Esophagus squamous epithelium (tissue), 5 donors: ENCODE results near the gene GRB14. TPM values are rescaled to one million over a fixed set of nuclear protein-coding genes. Genes with fewer than 3 reads are reported as not detected.

Source experiments
- DNase-seq: peaks from one replicate; lab custom pipeline; 2025; lab: John Stamatoyannopoulos, UW
- H3K27ac ChIP-seq, 4 donors: fragments of 200-600 bp; sonication (generic); one replicate each; pipeline ENCODE4 v1.5.1; 2016 to 2019; ENCODE audit warnings: mild to moderate bottlenecking in 1 of 4
- H3K27me3 ChIP-seq, 4 donors: fragments of 200-600 bp; sonication (generic); 1 replicate in 3 of 4; 2 replicates in 1 of 4; pipeline versions ENCODE4 v1.5.1 to v1.6.0; 2017 to 2021; ENCODE audit warnings: antibody characterized with exemption in 1 of 4
- H3K36me3 ChIP-seq, 3 donors: fragments of 200-600 bp; sonication (generic); one replicate each; pipeline ENCODE4 v1.5.1; 2016 to 2019
- H3K4me1 ChIP-seq, 3 donors: fragments of 200-600 bp; sonication (generic); one replicate each; pipeline ENCODE4 v1.5.1; 2017 to 2019
- H3K4me3 ChIP-seq, 4 donors: fragments of 200-600 bp; sonication (generic); 1 replicate in 3 of 4; 2 replicates in 1 of 4; pipeline ENCODE4 v1.5.1; 2016 to 2019; ENCODE audit warnings: mild to moderate bottlenecking in 2 of 4, moderate library complexity in 1 of 4
- H3K9me3 ChIP-seq, 3 donors: fragments of 200-600 bp; sonication (generic); one replicate each; pipeline ENCODE4 v1.5.1; 2016 to 2019
- CTCF ChIP-seq, 6 experiments: fragments of 450-650 bp in 4 of 6; fragments of 200-600 bp in 2 of 6; sonication (generic) in 2 of 6; IDR thresholded peaks; one replicate each; pipeline ENCODE4 v1.5.1; 2016 to 2019; ENCODE audit warnings: antibody characterized with exemption in 6 of 6, mild to moderate bottlenecking in 4 of 6, moderate library complexity in 4 of 6
- POLR2A ChIP-seq, 4 donors: fragments of 450-650 bp; IDR thresholded peaks; one replicate each; pipeline ENCODE4 v1.6.1; 2017; ENCODE audit warnings: antibody characterized with exemption in 4 of 4, mild to moderate bottlenecking in 4 of 4, moderate library complexity in 3 of 4
- WGBS, 2 donors: methylation state at CpG; one replicate each; pipeline ENCODE4 v1.1.5; 2018; 5-methylcytosine and 5-hydroxymethylcytosine counted together
- intact Hi-C: fragments of 100-400 bp; cut with DNase I; formaldehyde crosslinking; loops from one replicate; pipeline ENCODE4 v1.15.0; 2022
- total RNA-seq, 4 donors: library from RNA; depleted of rRNA; stranded (reverse); fragments of >200 nt; gene quantifications; one replicate each; pipeline ENCODE4 v1.1.0, GENCODE V29; 2016
- donor health status: DM: yes; HTN: yes; CAD: no.

GRB14 gene
- total RNA-seq, 4 donors from 2014 or later: 0.31 to 2.5 (median 1.2) TPM; not detected in 1

- no peak for TF ChIP-seq POLR2A (IDR thresholded peaks at IDR 0.05)
- TF ChIP-seq CTCF (IDR thresholded peaks at IDR 0.05): no peak
- DNase-seq: no peak
- Histone ChIP-seq H3K36me3 (no peaks in the 10 kb centered on the region), H3K9me3 (no peaks in the 10 kb centered on the region), H3K4me3 (no peak overlapping the region), H3K4me1 (no peaks in the 10 kb centered on the region), H3K27ac (no peak overlapping the region), H3K27me3 (no peaks in the 10 kb centered on the region)
- intact Hi-C loops: no loop called here
- WGBS, 2 donors: 68 to 71% methylated on average over 5 of the region's 5 CpGs
These were observed 85.8 kb downstream of the GRB14 start for GRCh38 chr2:164535280-164536025.

- Histone ChIP-seq H3K27ac (no peak overlapping the region), H3K4me1 (no peaks in the 10 kb centered on the region), H3K36me3 (no peaks in the 10 kb centered on the region), H3K9me3 (no peaks in the 10 kb centered on the region), H3K27me3 (no peaks in the 10 kb centered on the region), H3K4me3 (no peak overlapping the region)
- no peak for TF ChIP-seq CTCF (IDR thresholded peaks at IDR 0.05)
- no peak for TF ChIP-seq POLR2A (IDR thresholded peaks at IDR 0.05)
- 87 to 94% methylated on average over 1 of the region's 1 CpG for WGBS, 2 donors
- no peak for DNase-seq
- intact Hi-C loops: no loop called here
These were observed 90.8 kb downstream of the GRB14 start for GRCh38 chr2:164530464-164530863.

DNA sequence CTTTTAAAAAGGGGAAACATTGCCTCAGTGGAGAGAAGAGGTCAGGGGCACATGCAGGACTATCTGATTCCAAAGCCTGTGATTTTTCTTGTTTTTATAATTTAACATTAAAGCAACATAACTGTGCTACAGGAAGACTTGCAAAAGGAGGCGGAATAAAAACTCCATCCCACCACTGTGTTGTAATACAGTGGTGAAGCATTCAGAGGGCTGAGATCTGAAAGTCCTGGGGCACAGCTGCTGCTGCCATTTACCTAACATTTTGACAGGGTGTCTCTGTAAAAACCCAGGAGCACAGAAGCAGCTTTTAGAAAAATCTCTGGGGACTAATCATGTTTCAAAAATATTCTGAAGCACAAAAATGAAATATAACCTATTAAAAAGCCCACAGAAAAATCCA, 97.6 kb downstream of the GRB14 start:
- H3K4me1 ChIP-seq: no peaks in the 10 kb centered on the region

GRCh38 chr2:164523009-164523408, 98.3 kb downstream of the GRB14 start:
- no peaks in the 10 kb centered on the region for H3K36me3 ChIP-seq
- intact Hi-C loops: no loop called here
- DNase-seq: no peak
- no peak overlapping the region for H3K27ac ChIP-seq
- WGBS, 2 donors: 59 to 62% methylated on average over 3 of the region's 3 CpGs
- TF ChIP-seq CTCF (IDR thresholded peaks at IDR 0.05) (no peak), POLR2A (IDR thresholded peaks at IDR 0.05) (no peak)
- no peak overlapping the region for H3K4me3 ChIP-seq
- H3K4me1 ChIP-seq: no peaks in the 10 kb centered on the region
- no peaks in the 10 kb centered on the region for H3K9me3 ChIP-seq
- H3K27me3 ChIP-seq: no peaks in the 10 kb centered on the region

More for the DNA sequence above, 97.6 kb downstream of the GRB14 start:
- Histone ChIP-seq H3K9me3 (no peaks in the 10 kb centered on the region), H3K27ac (no peak overlapping the region), H3K27me3 (no peaks in the 10 kb centered on the region), H3K36me3 (no peaks in the 10 kb centered on the region), H3K4me3 (no peak overlapping the region)
- WGBS, 2 donors: 75 to 89% methylated on average over 1 of the region's 1 CpG
- TF ChIP-seq CTCF (IDR thresholded peaks at IDR 0.05): no peak
- no peak for TF ChIP-seq POLR2A (IDR thresholded peaks at IDR 0.05)
- DNase-seq: no peak
- intact Hi-C loops: no loop called here

DNA sequence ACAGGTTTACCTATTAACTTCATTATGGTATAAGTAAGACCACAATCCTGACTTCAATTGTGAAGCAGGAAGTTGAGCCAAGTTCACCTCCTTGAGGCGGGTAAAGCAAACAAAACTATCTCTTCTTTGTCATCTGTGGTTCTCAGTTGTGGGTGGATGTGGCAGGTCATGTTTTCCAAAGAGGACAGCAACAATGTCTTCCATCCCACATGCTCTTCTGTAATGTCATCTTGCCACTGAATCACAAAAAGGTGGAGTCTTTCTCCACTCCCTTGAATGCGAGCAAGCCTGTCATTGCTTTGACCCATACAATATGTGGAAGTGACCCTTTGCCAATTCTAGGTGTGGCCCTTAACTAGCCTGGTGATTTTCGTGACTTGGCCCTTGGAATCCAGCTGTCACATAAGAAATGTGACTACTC, 98.7 kb downstream of the GRB14 start:
- DNase-seq: no peak
- TF ChIP-seq CTCF (IDR thresholded peaks at IDR 0.05) (no peak), POLR2A (IDR thresholded peaks at IDR 0.05) (no peak)
- 49 to 66% methylated on average over 2 to 3 of the region's 3 CpGs for WGBS, 2 donors
- Histone ChIP-seq H3K27ac (peak overlapping the region in 1 of 4 donors; percentile 6), H3K4me1 (no peaks in the 10 kb centered on the region), H3K36me3 (no peaks in the 10 kb centered on the region), H3K27me3 (no peaks in the 10 kb centered on the region), H3K4me3 (no peak overlapping the region), H3K9me3 (no peaks in the 10 kb centered on the region)
- intact Hi-C loops: no loop called here
